T-helper 1 cell treated with Interleukin-12 subunit alpha and Interleukin-12 subunit beta and Interleukin-4 antibody, amounts not matched to agents 30 μg/mL and 1 μg/mL, for 36 hours (primary cell): ENCODE results near the gene TTC16.

Experiments
- H3K27ac Mint-ChIP-seq: one replicate; pipeline ENCODE4 v1.8.0; 2021; ENCODE audit warnings: mild to moderate bottlenecking, mixed read lengths
- H3K27me3 Mint-ChIP-seq: one replicate; pipeline ENCODE4 v1.8.0; 2021; ENCODE audit warnings: low read depth, mixed read lengths
- H3K36me3 Mint-ChIP-seq: one replicate; pipeline ENCODE4 v1.8.0; 2021; ENCODE audit warnings: low read depth, mixed read lengths
- H3K4me1 Mint-ChIP-seq: one replicate; pipeline ENCODE4 v1.8.0; 2021; ENCODE audit warnings: low read depth, mixed read lengths
- H3K4me3 Mint-ChIP-seq: one replicate; pipeline ENCODE4 v1.8.0; 2021; ENCODE audit warnings: mild to moderate bottlenecking, moderate library complexity, mixed read lengths
- H3K9me3 Mint-ChIP-seq: one replicate; pipeline ENCODE4 v1.8.0; 2021; ENCODE audit warnings: mixed read lengths

TTC16 gene

DNA sequence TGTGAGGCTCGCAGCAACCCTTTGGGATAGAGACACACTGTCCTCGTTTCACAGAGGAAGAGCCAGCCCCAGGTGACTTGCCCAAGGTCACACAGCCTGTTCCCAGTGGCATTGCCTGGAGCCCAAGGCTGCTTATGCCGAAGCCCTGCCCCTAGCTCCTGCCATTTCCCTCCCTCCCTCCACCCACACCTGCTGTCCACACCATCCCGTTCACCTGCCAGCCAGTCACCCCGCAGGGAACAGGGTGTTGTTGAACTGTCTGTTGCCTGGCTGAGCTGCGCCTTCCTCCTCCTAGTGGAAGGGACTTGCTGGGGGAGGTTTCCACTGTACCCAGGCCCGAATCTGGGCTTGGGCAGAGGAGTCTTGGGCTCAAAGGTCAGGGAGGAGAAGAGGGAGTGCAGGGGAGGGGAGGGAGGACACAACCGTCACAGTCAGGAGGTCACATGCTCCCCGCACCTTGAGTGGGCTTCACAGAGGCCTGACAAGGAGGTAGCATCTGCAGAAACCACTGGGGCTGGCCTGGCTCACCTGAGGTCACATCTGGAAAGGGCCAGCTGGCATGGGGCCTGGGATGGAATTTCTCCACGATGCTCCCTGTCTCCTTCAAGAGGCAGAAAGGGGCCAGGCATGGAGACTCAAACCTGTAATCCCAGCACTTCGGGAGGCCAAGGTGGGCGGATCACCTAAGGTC, 6.3 kb downstream of the TTC16 start:
- Mint-ChIP-seq H3K27ac (no peak overlapping the region), H3K36me3 (no peaks in the 10 kb centered on the region), H3K4me1 (peaks cover 6% of the 10 kb centered on the region), H3K27me3 (no peaks in the 10 kb centered on the region), H3K9me3 (no peaks in the 10 kb centered on the region), H3K4me3 (no peak overlapping the region)

DNA sequence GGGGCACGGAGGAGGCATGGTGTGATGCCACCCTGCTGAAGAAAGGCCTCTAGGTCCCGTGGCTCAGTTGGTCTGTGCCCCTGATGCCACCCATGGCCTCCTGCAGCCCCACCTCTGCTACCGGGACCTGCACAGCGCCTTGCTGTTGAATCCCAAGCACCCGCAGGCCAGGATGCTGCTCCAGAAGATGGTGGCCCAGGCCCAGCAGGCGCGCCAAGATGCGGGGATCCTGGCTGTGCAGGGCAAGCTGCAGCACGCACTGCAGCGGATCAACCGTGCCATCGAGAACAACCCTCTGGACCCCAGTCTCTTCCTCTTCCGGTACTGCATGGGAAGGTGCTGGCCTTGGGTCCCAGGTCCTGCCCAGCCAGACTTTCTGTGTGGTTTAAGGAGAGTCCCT, 7.1 kb downstream of the TTC16 start:
- H3K27ac Mint-ChIP-seq = no peak overlapping the region
- H3K4me1 Mint-ChIP-seq = peaks cover 6% of the 10 kb centered on the region
- no peaks in the 10 kb centered on the region for H3K36me3 Mint-ChIP-seq
- no peaks in the 10 kb centered on the region for H3K9me3 Mint-ChIP-seq
- no peaks in the 10 kb centered on the region for H3K27me3 Mint-ChIP-seq
- H3K4me3 Mint-ChIP-seq = no peak overlapping the region

DNA sequence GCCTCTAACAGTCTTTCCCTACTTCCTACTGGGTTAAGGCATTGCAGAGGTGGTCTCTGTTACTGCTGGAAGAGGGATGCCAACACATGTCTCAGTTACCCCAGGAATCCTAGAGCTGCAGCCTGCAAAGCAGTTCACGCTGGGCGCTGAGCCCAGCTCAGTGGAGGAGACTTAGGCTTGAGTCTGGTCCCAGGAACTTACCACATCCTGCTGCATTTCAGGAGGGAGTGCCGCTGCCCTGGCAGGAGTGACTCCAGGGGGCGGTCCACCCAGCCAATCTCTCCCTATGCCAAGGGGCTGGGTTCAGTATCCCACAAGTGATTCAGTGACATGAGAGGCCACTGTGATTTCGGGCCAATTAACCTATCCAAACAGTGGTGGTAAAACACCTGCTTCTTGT, 7.6 kb downstream of the TTC16 start:
- Mint-ChIP-seq H3K36me3 (no peaks in the 10 kb centered on the region), H3K9me3 (no peaks in the 10 kb centered on the region), H3K27ac (no peak overlapping the region), H3K4me1 (peaks cover 6% of the 10 kb centered on the region), H3K27me3 (no peaks in the 10 kb centered on the region), H3K4me3 (no peak overlapping the region)

DNA sequence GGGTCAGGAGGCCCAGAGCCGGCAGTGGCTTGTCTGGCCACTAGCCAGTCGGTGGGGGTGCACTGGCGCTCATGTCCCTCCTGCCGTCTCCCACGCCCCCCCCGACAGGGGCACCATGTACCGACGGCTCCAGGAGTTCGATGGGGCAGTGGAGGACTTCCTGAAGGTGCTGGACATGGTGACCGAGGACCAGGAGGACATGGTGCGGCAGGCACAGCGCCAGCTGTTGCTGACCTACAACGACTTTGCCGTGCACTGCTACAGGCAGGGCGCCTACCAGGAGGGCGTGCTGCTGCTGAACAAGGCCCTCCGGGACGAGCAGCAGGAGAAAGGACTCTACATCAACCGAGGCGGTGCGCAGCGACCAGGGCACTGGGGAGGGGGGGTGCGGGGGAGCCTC, 8.1 kb downstream of the TTC16 start:
- Mint-ChIP-seq H3K4me1 (peaks cover 6% of the 10 kb centered on the region), H3K27ac (no peak overlapping the region), H3K36me3 (no peaks in the 10 kb centered on the region), H3K27me3 (no peaks in the 10 kb centered on the region), H3K9me3 (no peaks in the 10 kb centered on the region), H3K4me3 (no peak overlapping the region)

DNA sequence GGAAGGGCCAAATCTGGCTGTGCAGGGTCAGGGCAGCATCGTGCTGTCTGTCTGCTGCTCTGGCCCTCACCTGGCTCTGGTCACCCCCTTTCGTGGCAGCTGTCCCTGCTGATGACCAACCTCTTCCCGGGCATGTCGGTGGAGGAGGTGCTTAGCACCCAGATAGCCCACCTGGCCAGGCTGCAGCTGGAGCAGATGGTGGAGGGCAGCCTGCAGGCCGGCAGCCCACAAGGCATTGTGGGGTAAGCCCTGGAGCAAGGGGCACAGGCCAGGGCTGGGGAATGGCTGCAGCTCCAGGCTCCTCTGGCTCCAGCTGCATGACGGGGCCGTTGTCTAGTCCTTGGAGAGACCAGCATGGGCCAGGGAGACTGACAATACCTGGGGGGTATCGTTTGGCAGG, 11.0 kb downstream of the TTC16 start:
- Mint-ChIP-seq H3K4me1 (no peaks in the 10 kb centered on the region), H3K9me3 (no peaks in the 10 kb centered on the region), H3K27me3 (no peaks in the 10 kb centered on the region), H3K36me3 (no peaks in the 10 kb centered on the region), H3K27ac (no peak overlapping the region), H3K4me3 (no peak overlapping the region)

DNA sequence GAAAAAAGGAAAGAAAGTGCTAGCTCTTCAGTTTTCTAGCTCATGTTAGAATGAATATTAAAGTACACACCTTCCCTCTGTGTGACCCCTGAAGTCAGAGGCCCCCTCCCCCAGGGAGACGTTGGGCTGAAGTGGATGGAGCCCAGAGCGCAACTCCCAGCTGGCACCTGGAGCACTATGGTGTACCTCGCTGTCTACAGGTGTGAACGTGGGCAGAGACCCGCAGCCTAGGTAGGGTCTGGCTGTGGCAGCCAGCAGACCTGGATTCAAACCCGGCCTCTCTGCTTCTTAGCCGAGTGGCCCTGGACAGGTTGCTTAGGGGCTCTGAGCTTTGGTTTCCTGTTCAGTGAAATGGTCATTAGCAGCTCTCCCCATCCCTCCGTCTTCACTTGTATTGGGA, 12.9 kb downstream of the TTC16 start:
- no peak overlapping the region for H3K27ac Mint-ChIP-seq
- H3K36me3 Mint-ChIP-seq = no peaks in the 10 kb centered on the region
- peaks cover 4% of the 10 kb centered on the region for H3K4me1 Mint-ChIP-seq
- no peak overlapping the region for H3K4me3 Mint-ChIP-seq
- H3K9me3 Mint-ChIP-seq = no peaks in the 10 kb centered on the region
- H3K27me3 Mint-ChIP-seq = no peaks in the 10 kb centered on the region

DNA sequence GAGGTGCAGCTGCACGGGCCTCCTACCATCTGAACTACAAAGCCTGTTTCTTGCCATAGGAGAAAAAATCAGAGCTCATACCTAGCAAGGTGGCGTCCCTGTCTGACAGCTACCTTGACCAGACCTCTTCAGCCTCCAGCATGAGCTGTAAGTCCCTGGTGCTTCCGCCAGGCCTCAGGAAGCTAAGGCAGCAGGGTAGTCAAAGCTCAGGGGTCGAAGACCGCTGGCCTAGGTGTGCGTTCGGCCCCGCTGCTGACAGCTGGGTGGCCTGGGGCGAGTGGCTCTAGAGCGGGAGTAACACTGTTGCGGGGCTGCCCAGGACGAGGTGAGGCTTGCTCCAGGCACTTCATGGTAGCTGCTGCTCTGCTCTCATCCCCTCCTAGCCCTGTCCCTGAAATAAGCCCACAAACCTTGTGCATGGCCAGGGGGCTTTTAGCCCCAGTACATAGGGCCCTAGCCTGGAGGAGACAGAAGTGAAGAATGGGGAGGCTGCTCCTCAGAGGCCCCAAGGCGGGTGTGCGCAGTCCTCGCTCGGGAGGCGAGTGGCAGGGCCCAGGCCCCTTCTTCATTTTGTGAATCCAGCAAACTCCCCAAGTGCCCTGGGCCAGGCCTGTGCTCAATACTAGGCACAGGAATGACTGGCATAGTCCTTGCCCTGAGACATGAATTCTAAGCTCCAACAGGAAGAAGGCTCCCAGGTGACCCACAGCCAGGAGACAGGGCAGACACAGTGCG, 13.8 kb downstream of the TTC16 start:
- Mint-ChIP-seq H3K36me3 (no peaks in the 10 kb centered on the region), H3K27ac (no peak overlapping the region), H3K9me3 (no peaks in the 10 kb centered on the region), H3K4me3 (no peak overlapping the region), H3K4me1 (peaks cover 7% of the 10 kb centered on the region), H3K27me3 (no peaks in the 10 kb centered on the region)

DNA sequence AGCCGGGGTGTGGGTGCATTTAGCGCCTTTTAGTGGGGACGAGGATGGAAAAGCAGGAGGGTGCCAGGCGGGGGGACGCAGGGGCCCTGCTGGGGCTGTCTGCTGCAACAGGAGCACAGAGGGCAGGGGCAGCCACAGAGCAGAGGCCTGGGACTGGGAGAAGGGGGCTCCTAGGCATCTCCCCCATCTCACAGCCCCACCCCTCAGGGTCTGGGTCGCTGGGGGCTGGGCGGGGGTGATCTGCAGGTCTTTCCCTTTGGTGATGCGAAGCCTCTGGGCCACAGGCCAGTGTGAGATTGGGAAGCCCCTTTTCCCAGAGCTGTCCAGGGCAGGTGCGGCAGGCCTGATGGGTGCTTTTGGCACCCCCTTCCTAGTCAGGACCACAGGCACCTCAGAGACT, 14.4 kb downstream of the TTC16 start:
- H3K9me3 Mint-ChIP-seq = no peaks in the 10 kb centered on the region
- peaks cover 8% of the 10 kb centered on the region for H3K4me1 Mint-ChIP-seq
- no peak overlapping the region for H3K4me3 Mint-ChIP-seq
- H3K27ac Mint-ChIP-seq = no peak overlapping the region
- no peaks in the 10 kb centered on the region for H3K36me3 Mint-ChIP-seq
- no peaks in the 10 kb centered on the region for H3K27me3 Mint-ChIP-seq

DNA sequence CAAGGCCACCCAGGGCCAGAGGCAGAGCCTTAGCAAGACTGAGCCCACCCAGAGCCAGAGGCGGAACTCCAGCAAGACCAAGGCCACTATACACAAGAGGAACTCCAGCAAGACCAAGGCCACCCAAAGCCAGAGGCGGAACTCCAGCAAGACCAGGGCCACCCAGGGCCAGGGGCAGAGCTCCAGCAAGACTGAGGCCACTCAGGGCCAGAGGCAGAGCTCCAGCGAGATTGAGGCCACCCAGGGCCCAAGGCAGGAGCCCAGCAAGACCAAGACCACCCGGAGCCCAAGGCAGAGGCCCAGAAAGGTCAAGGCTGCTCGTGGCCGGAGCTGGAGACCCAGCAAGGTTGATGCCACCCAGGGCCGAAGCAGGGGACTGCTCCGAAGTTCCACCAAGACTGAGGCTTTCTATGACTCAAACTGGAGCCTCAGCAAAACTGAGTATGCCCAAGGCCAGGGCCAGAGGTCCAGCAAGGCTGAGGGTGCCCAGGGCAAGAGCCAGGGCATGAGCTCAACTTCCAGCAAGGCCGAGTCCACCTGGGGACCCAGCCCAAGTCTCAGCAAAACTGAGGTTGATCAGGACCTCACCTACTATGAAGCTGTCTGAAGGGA, 15.0 kb downstream of the TTC16 start:
- Mint-ChIP-seq H3K9me3 (no peaks in the 10 kb centered on the region), H3K4me1 (peaks cover 9% of the 10 kb centered on the region), H3K27ac (no peak overlapping the region), H3K4me3 (no peak overlapping the region), H3K36me3 (no peaks in the 10 kb centered on the region), H3K27me3 (no peaks in the 10 kb centered on the region)

DNA sequence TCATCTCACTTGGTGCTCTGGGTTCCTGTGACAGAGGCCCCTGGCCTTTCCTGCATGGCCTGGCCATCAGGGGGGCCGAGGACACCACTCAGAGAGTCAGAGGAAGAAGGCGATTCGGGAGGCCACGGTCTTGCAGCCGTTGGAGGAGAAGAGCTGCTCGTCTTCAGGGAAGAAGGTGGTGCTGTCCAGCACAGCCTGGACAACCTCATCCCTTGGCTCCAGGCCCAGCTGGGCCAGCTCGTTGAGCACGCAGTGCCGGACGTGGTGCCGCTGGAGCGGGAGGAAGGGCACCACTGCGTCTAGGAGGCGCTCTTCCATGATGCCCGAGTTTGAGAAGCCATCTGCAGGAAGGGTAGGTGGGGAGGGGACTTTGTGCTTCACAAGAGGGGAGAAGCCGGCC, 16.1 kb downstream of the TTC16 start:
- Mint-ChIP-seq H3K4me3 (no peak overlapping the region), H3K36me3 (peaks cover 2% of the 10 kb centered on the region), H3K9me3 (no peaks in the 10 kb centered on the region), H3K27ac (no peak overlapping the region), H3K27me3 (no peaks in the 10 kb centered on the region), H3K4me1 (peaks cover 9% of the 10 kb centered on the region)

DNA sequence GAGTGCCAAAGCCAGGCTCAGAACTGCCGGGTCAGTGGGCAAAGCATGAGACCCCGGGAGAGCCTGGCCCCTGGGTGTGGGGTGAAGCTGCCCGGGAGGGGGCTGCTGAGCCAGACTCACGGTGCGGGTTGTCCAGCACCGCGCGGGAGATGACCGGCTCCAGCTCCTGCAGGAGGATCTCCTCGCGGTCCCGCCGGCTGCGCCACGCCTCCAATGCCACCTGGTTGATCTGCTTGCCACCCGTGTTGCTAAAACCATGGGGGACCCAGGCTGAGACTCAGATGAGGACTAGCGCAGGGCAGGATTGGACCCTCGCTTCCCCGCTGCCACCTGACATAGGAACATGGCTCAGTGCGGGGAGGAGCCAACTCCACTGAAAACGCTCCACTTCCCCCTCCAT, 16.6 kb downstream of the TTC16 start:
- H3K4me1 Mint-ChIP-seq = peaks cover 9% of the 10 kb centered on the region
- H3K36me3 Mint-ChIP-seq = peaks cover 4% of the 10 kb centered on the region
- H3K27me3 Mint-ChIP-seq = no peaks in the 10 kb centered on the region
- no peak overlapping the region for H3K27ac Mint-ChIP-seq
- H3K9me3 Mint-ChIP-seq = no peaks in the 10 kb centered on the region
- no peak overlapping the region for H3K4me3 Mint-ChIP-seq

DNA sequence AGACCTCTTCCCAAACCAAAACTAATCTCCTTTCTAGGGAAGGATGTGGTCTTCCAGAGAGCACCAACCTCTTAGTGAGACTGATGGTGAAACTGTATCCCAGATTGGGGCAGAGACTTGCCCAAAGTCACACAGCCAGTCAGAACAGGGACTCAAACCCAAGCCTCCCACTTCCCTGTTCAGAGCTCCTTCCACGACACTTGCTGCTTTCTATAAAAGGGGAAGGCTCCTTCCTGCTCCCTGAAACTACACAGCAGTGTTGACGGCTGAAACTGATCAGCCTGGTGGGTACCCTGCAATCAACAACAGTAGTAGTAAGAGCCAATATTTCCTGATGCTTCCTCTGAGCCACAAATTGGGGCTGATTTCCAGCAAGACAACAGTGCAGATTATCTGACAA, 17.7 kb downstream of the TTC16 start:
- Mint-ChIP-seq H3K27me3 (no peaks in the 10 kb centered on the region), H3K9me3 (no peaks in the 10 kb centered on the region), H3K27ac (no peak overlapping the region), H3K4me3 (peak overlapping the region; percentile 21), H3K4me1 (peaks cover 9% of the 10 kb centered on the region), H3K36me3 (peaks cover 11% of the 10 kb centered on the region)

DNA sequence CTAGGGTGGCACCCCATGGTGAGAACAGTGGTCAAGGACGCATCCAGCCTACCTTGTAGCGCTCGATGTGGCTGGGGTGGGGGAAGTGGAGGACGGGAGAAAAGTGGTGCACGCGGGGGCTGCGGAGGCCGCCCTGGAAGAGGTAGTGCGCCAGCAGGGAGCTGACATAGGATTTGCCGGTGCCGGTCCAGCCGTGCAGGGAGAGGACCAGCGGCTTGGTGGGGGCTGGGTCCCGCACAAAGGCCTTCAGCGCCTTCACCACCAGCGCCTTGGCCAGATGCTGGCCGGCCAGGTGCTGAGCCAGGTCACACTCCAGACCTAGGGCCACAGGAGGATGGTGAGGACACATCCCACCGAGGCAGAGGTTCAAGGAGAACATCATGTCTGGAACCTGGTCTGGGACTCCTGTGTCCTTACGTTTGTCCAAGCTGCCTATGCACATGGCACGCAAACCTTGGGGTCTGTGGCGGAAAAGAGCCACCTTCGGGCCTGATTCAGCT, 18.4 kb downstream of the TTC16 start:
- Mint-ChIP-seq H3K9me3 (no peaks in the 10 kb centered on the region), H3K4me1 (peaks cover 9% of the 10 kb centered on the region), H3K4me3 (peak overlapping the region; percentile 72), H3K27ac (peak overlapping the region; percentile 79), H3K36me3 (peaks cover 15% of the 10 kb centered on the region), H3K27me3 (no peaks in the 10 kb centered on the region)

DNA sequence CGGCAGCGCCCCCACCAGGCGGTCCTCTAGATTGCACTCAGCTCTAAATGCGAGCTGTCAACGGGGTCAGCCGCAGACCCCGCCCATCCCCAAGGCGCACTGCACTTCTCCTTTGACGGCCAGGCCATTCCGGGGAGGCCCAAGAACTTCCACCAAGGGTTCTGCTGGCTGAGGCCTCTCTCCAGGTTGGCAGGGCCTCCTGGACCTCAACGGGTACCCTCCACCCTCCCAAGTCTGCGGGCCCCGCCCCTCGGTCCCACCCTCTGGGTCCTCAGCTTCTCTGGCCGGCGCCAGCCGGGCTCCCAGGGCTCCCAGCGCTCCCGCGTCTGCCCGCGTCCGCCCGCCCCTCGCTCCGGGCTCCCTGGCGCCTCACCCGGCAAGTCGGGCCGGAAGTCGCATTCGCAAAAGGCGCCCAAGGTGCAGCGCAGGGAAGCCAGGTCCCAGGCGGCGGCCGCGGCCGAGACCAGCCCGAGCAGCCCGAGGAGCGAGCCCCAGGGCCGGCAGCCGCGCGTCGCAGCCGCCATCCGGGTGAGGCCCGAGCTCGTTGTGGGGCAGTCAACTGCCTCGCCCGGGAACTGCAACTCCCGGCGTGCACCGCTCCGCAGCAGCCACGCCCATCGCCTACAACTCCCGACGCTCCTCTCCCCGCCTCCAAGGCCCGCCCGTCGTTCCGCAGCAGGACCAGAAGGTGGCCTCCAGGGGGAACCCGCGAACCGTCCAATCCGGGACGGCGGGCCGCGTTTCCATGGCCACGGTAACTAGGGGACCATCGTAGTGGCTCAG, 19.1 kb downstream of the TTC16 start, which contains the start of gene TOR2A:
Gene TOR2A (minus strand): TSS at position 548 of the 783 bp plus-strand sequence. CDS start 24 bp downstream, at position 524.
- H3K4me3 Mint-ChIP-seq = peak within 1 kb of the TSS; percentile 91
- no peaks in the 10 kb centered on the region for H3K9me3 Mint-ChIP-seq
- peak within 1 kb of the TSS; percentile 92 for H3K27ac Mint-ChIP-seq
- peaks cover 9% of the 10 kb centered on the region for H3K4me1 Mint-ChIP-seq
- H3K36me3 Mint-ChIP-seq = peaks cover 17% of the 10 kb centered on the region
- H3K27me3 Mint-ChIP-seq = no peaks in the 10 kb centered on the region
